ENCODE measurements around the gene ABI3BP.

The ABI3BP gene

GRCh38 chr3:100966049-100966491 is 27.2 kb downstream of the ABI3BP start:
- no peak overlapping the region for H3K4me3 ChIP-seq (ENCODE audit: low read length, poor library complexity, severe bottlenecking)
- no peaks in the 10 kb centered on the region for H3K9me2 ChIP-seq (replicated peaks; ENCODE audit: low read depth, low read length)
- H2AFZ ChIP-seq (ENCODE audit: low read length): no peak overlapping the region
- H3K4me2 ChIP-seq (ENCODE audit: low read depth, low read length, poor library complexity, severe bottlenecking): no peak overlapping the region
- no peak overlapping the region for H3K9ac ChIP-seq (ENCODE audit: low read depth, low read length, poor library complexity, severe bottlenecking)
- no peaks in the 10 kb centered on the region for H3K79me2 ChIP-seq (ENCODE audit: insufficient read depth, low read length)
- H3F3A ChIP-seq (ENCODE audit: low read depth): no peaks in the 10 kb centered on the region
- H3K27me3 ChIP-seq (ENCODE audit: insufficient read depth, low read length, poor library complexity, severe bottlenecking): no peaks in the 10 kb centered on the region
- no peaks in the 10 kb centered on the region for H4K20me1 ChIP-seq (ENCODE audit: insufficient read depth, low read length, poor library complexity, severe bottlenecking)
- TF ChIP-seq, protein P1, sequence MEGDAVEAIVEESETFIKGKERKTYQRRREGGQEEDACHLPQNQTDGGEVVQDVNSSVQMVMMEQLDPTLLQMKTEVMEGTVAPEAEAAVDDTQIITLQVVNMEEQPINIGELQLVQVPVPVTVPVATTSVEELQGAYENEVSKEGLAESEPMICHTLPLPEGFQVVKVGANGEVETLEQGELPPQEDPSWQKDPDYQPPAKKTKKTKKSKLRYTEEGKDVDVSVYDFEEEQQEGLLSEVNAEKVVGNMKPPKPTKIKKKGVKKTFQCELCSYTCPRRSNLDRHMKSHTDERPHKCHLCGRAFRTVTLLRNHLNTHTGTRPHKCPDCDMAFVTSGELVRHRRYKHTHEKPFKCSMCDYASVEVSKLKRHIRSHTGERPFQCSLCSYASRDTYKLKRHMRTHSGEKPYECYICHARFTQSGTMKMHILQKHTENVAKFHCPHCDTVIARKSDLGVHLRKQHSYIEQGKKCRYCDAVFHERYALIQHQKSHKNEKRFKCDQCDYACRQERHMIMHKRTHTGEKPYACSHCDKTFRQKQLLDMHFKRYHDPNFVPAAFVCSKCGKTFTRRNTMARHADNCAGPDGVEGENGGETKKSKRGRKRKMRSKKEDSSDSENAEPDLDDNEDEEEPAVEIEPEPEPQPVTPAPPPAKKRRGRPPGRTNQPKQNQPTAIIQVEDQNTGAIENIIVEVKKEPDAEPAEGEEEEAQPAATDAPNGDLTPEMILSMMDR (conservative IDR thresholded peaks at IDR 0.05; ENCODE audit: low read length): no peak
- no peak for TF ChIP-seq EZH2phosphoT487 (IDR thresholded peaks at IDR 0.05; ENCODE audit: borderline replicate concordance)
- H3K9me3 ChIP-seq (ENCODE audit: insufficient read depth, low read depth, low read length): no peaks in the 10 kb centered on the region
- H3K36me3 ChIP-seq (ENCODE audit: insufficient read depth, low read length): no peaks in the 10 kb centered on the region
- H3K4me1 ChIP-seq (ENCODE audit: insufficient read depth, low read length, poor library complexity, severe bottlenecking): no peaks in the 10 kb centered on the region

- no peaks in the 10 kb centered on the region for H3K9me2 ChIP-seq (replicated peaks; ENCODE audit: low read depth, low read length)
- no peak for TF ChIP-seq EZH2phosphoT487 (IDR thresholded peaks at IDR 0.05; ENCODE audit: borderline replicate concordance)
- TF ChIP-seq, protein P1 (conservative IDR thresholded peaks at IDR 0.05; ENCODE audit: low read length): no peak
- H3F3A ChIP-seq (ENCODE audit: low read depth): no peaks in the 10 kb centered on the region
- H4K20me1 ChIP-seq (ENCODE audit: insufficient read depth, low read length, poor library complexity, severe bottlenecking): no peaks in the 10 kb centered on the region
- H3K4me2 ChIP-seq (ENCODE audit: low read depth, low read length, poor library complexity, severe bottlenecking): no peak overlapping the region
- H3K36me3 ChIP-seq (ENCODE audit: insufficient read depth, low read length): no peaks in the 10 kb centered on the region
- H3K9ac ChIP-seq (ENCODE audit: low read depth, low read length, poor library complexity, severe bottlenecking): no peak overlapping the region
- no peak overlapping the region for H2AFZ ChIP-seq (ENCODE audit: low read length)
- no peaks in the 10 kb centered on the region for H3K4me1 ChIP-seq (ENCODE audit: insufficient read depth, low read length, poor library complexity, severe bottlenecking)
- no peaks in the 10 kb centered on the region for H3K79me2 ChIP-seq (ENCODE audit: insufficient read depth, low read length)
- no peaks in the 10 kb centered on the region for H3K27me3 ChIP-seq (ENCODE audit: insufficient read depth, low read length, poor library complexity, severe bottlenecking)
- no peaks in the 10 kb centered on the region for H3K9me3 ChIP-seq (ENCODE audit: insufficient read depth, low read depth, low read length)
- no peak overlapping the region for H3K4me3 ChIP-seq (ENCODE audit: low read length, poor library complexity, severe bottlenecking)
Measured at GRCh38 chr3:100963041-100963440, 30.2 kb downstream of the ABI3BP start.

DNA sequence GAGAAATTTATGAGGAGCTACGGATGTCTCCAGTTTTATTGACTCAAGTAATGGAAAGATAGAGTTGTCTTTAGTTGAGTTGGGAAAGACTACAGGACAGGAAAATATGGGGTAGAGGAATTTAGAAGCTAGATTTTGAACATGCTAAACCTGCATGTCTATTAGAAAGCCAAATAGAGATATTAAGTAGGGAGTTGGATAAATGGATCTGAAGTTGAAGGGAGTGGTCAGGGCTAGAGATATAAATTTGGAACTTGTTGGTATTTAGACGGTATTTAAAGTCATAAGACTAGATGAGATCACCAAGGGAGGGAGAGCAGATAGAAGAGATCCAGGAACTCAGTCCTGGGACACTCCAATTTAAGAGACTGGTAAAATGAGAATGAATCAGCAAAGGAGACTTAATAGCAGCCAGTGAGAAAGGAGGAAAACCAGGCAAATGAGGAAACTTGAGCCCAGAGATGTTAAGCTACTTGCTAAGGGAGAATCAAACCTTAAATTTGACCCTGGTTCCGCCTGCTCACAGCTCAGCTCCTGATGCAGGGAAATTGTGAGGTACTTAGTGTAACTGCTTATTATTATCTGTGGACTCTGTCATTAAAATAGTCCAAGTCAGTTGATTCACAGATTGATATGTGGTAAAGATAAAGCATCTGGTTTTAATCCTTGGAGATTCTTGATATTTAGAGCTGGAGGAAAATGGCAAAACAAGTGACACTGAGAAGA is 35.8 kb downstream of the ABI3BP start:
- no peaks in the 10 kb centered on the region for H3K9me2 ChIP-seq (replicated peaks; ENCODE audit: low read depth, low read length)
- H3K9ac ChIP-seq (ENCODE audit: low read depth, low read length, poor library complexity, severe bottlenecking): no peak overlapping the region
- H2AFZ ChIP-seq (ENCODE audit: low read length): no peak overlapping the region
- H3K4me3 ChIP-seq (ENCODE audit: low read length, poor library complexity, severe bottlenecking): no peak overlapping the region
- H3K36me3 ChIP-seq (ENCODE audit: insufficient read depth, low read length): no peaks in the 10 kb centered on the region
- H3K79me2 ChIP-seq (ENCODE audit: insufficient read depth, low read length): no peaks in the 10 kb centered on the region
- no peaks in the 10 kb centered on the region for H3F3A ChIP-seq (ENCODE audit: low read depth)
- no peaks in the 10 kb centered on the region for H3K4me1 ChIP-seq (ENCODE audit: insufficient read depth, low read length, poor library complexity, severe bottlenecking)
- no peaks in the 10 kb centered on the region for H3K27me3 ChIP-seq (ENCODE audit: insufficient read depth, low read length, poor library complexity, severe bottlenecking)
- no peaks in the 10 kb centered on the region for H3K9me3 ChIP-seq (ENCODE audit: insufficient read depth, low read depth, low read length)
- no peaks in the 10 kb centered on the region for H4K20me1 ChIP-seq (ENCODE audit: insufficient read depth, low read length, poor library complexity, severe bottlenecking)
- no peak for TF ChIP-seq EZH2phosphoT487 (IDR thresholded peaks at IDR 0.05; ENCODE audit: borderline replicate concordance)
- TF ChIP-seq, protein P1 (conservative IDR thresholded peaks at IDR 0.05; ENCODE audit: low read length): no peak
- no peak overlapping the region for H3K4me2 ChIP-seq (ENCODE audit: low read depth, low read length, poor library complexity, severe bottlenecking)

Data from Loucy (cell line).